ENCODE data around the gene LGMN.
"Not testable (repeated sequence)": the region's sequence is repeated elsewhere in the genome, so short reads cannot be mapped to it uniquely, and the experiment has no call there.

LGMN gene

GRCh38 chr14:92760524-92760805, 12.0 kb upstream of the LGMN start:
- no peak for DNase-seq (ENCODE audit: low read depth)

GRCh38 chr14:92759679-92760523, 11.5 kb upstream of the LGMN start:
- DNase-seq (ENCODE audit: low read depth) = no peak

GRCh38 chr14:92759300-92759678, 10.9 kb upstream of the LGMN start:
- DNase-seq (ENCODE audit: low read depth) = no peak

GRCh38 chr14:92756446-92756845, 8.0 kb upstream of the LGMN start:
- DNase-seq (ENCODE audit: low read depth) = no peak

DNA sequence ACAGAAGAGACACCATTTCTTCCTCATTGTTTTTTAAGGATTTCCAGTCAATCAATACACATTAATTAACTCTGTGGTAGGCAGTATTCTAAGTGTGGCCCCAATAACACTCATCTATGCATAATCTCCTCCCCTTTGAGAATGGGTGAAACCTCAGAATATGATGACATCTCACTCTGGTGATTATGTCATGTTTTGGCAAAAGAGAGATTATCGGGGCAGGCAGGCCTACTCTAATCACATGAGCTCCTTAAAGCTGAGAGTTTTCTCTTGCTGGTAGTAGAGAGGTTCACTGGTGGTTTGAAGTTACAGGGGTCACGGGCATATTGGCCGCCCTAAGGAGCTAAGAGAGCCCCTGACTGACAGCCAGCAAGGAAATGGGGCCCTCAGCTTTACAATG, 7.1 kb upstream of the LGMN start:
- DNase-seq (ENCODE audit: low read depth) = no peak

- no peak for DNase-seq (ENCODE audit: low read depth)
These were observed 6.5 kb upstream of the LGMN start for GRCh38 chr14:92754966-92755365.

DNA sequence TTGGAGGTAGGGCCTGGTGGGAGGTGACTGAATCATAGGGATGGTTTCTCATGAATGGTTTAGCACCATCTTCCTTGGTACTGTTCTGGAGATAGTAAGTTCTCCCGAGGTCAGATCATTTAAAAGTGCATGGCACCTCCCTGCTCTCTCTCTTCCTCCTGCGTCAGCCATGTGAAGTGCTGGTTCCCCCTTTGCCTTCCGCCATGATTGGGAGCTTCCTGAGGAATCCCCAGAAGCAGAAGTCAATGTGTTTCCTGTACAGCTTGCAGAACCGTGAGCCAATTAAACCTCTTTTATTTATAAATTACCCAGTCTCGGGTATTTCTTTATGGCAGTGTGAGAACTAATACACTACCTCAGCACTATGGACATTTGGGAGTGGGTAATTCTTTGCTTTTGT, 4.8 kb upstream of the LGMN start:
- no peak for DNase-seq (ENCODE audit: low read depth)

- no peak for DNase-seq (ENCODE audit: low read depth)
These were observed 3.4 kb upstream of the LGMN start for GRCh38 chr14:92751819-92752218.

DNA sequence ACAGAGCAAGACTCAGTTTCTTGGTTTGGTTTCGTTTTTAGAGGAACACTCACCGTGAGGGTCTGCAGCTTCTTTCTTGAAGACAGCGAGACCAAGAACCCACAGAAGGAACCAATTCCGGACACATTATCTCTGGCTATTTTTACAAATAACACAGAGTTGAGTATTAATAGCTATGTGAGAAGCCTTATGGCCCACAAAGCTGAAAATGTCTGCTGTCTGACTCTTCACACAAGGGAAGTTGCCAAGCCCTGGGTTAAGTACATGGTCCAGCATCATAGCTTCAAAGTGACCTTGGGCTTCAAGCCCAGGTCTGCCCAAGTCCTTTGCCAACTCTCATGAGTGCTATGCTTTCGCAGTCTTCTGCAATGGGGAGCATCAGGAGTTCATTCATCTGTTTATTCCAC, 2.6 kb upstream of the LGMN start:
- DNase-seq (ENCODE audit: low read depth) = no peak

GRCh38 chr14:92750222-92750728, 1.8 kb upstream of the LGMN start:
- DNase-seq (ENCODE audit: low read depth) = not testable (repeated sequence)

DNA sequence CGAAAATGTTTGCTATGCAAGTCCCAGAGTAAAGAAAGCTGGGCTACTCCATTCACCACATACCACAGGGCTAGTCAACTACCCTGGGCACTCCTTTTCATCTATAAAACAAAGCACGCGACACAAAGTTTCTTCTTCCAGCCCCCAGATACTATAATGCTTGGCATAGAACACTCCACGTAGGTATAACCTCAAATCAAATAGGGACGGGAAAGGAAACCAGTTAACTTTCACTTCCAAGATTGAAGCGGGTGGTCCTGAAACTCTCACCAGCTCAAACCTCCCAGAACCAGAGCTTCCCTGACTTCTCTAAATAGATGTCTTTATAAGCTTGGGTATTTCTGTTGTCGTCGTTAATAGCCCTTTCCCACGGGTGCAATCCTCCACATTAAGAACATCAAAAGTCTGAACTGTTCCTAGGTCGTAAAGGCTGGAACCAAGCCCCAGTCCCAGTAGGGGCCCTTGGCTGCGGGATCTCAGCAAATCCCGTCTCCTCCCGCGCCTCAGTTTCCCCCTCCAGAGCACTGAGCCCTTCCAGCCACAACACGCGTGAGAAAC, 647 bp downstream of the LGMN start:
- DNase-seq (ENCODE audit: low read depth) = no peak

DNA sequence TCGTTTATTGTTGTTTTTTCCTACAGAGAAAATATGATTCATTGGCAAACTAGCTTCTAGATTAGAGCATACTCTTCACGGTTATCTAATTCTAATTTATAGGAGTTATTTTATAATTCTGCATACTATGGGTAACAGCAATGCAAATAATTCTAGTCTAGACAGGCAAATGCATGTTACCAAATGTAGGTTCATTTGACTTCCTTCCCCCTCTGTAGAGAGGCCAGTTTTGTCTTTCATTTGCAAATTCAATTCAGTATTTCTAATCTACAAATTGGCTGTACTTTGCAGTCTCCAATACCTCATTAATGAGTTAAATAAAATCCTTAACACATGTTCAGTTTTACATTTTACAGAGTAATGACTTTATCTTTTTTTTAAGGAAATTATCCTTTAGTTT, 4.2 kb downstream of the LGMN start:
- no peak for DNase-seq (ENCODE audit: low read depth)

GRCh38 chr14:92740440-92740839, 8.0 kb downstream of the LGMN start:
- no peak for DNase-seq (ENCODE audit: low read depth)

DNA sequence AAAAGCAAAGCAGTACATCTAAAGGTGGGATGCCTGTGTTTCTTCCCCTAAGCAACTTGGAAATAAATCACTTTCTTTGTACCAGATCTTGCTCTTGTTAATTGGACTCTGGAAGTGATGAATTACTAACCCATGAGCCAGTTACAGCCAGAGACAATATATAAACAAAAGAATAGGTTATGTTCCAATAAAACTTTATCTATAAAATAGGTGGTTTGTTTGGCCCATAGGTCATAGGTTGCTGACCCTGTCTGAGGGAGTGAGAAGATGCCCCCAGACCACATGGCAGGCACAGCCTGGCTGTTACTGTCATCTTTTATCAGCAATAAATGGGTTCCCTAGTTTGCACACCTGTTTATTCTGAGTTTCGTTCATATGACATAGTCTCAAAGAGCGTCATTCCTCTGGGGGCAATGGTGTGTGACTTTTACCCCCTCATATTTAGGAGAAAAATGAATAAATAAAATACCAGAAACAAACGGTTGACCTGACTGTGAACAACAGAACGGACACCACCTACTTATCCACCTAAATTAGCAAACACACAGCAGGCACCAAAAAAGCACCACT, 10.7 kb downstream of the LGMN start:
- DNase-seq (ENCODE audit: low read depth) = no peak

DNA sequence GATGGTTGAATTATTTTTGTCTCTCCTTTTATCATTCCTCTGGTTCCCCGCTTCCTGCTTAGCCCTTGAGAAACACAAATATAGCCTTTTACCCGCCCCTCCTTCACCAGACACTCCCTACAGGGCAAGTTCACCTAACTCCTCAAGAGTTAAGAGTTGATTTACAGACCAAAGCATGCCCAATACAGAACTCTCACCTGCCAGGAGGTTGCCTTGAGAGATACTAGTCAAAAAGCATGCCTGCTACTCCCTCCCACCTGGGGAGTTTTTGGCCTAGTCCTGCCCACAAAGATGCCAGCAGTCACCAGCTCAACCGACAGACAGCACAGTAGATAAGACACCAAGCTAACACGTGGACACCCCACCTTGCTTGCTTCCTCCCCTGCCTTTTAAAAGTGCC, 11.2 kb downstream of the LGMN start:
- no peak for DNase-seq (ENCODE audit: low read depth)

DNA sequence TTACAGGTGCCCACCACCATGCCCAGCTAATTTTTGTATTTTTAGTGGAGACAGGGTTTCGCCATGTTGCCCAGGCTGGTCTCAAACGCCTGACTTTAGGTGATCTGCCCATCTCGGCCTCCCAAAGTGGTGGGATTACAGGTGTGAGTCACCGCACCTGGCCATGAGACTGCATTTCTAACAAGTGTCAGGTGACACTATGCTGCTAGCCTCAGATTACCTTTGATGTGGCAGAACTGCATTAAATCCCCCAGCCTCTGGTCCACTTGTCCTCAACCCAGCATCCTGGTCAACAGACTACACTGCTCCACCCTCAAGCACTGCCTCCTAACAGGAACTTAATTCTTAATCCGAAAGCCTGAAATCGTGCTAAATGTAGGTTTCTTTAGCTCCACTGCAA, 13.1 kb downstream of the LGMN start:
- DNase-seq (ENCODE audit: low read depth) = no peak

GRCh38 chr14:92734618-92735017, 13.8 kb downstream of the LGMN start:
- DNase-seq (ENCODE audit: low read depth) = no peak

GRCh38 chr14:92733007-92733406, 15.4 kb downstream of the LGMN start:
- no peak for DNase-seq (ENCODE audit: low read depth)

DNA sequence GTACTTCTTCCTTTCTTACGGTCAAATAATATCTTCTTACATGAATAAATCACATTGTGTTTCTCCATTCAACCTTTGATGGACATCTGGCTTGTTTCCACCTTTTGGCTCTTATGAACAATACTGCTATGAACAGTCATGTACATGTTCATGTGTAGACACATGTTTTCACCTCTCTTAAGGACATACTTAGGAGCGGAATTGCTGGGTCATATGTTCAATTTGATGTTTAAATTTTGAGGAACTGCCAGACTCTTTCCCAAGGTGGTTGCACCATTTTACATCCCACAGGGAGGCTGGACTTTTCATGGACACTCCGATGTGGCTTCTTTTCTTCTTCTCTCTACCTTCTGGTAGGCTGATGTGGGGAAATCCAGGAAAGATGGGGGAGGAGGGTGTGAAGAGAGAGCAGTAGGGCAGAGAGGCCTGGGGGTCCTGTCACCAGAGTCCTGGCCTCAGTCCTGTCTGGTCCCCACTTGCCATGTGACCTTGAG, 16.8 kb downstream of the LGMN start:
- no peak for DNase-seq (ENCODE audit: low read depth)

- DNase-seq (ENCODE audit: low read depth) = no peak
These were observed 18.6 kb downstream of the LGMN start for GRCh38 chr14:92729634-92730358.

GRCh38 chr14:92728759-92729364, 19.6 kb downstream of the LGMN start:
- no peak for DNase-seq (ENCODE audit: low read depth)

DNA sequence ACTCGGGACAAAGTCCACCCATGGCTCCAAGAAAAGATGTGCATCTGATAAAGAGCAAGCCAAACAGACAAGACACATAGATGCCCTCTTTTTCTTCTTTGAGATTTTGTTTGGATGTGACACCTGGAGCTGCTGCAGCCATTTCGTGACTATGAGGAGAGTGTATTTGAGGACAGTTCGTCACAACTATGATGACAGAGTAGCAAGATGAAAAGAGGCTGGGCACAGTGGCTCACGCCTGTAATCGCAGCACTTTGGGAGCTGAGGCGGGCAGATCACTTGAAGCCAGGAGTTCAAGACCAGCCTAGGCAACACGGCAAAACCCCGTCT, 21.5 kb downstream of the LGMN start:
- DNase-seq (ENCODE audit: low read depth) = no peak
